HG02973 (cell line): ENCODE results near the gene TLCD3A.
"Not testable (repeated sequence)": the region's sequence is repeated elsewhere in the genome, so short reads cannot be mapped to it uniquely, and the experiment has no call there.

Source experiments
- ATAC-seq: cut with Tn5 transposase; IDR thresholded peaks from one replicate; pipeline ENCODE4 v1.9.1; 2021; ENCODE audit warnings: moderate library complexity; ENCODE audit not compliant: unreplicated experiment

The TLCD3A gene

DNA sequence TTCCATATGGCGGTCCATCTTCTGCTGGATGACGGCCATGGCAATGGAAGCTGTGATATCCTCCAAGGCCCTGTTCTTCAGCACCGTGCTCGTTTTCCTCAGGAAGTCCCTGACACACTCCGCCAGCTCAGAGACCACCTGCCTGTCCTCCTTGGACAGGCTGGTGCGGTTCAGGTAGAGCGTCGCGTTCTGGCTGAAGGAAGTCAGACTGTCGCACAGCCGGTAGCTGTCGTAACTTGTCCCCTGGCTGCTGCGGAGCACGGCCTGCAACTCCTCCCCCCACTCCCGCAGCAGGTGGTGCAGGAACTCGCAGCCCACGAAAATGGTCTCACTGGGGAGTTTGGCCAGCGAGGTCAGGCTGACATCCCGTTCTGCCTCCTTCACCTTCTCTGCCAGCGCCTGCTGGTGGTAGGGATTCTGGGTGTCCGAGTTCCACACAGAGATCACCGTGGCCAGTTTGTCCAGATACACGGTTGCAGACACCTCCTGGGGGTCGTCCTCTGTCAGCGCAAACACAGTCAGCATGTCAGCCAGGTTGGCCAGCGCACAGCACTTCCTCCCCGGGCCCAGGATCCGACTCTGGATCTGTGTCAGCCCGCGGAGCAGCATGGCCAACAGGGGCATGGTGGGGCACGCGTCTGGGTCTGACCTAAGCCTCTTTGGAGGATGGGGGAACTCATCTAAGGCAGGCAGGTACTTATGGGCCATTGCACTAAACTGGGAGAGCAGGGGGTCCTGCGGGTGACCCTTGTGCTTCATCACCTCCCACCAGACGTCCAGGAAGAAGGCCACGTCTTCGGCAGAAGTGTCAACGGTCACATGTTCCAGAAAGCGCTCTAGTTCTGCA, 14.6 kb downstream of the TLCD3A start:
- ATAC-seq: no peak

DNA sequence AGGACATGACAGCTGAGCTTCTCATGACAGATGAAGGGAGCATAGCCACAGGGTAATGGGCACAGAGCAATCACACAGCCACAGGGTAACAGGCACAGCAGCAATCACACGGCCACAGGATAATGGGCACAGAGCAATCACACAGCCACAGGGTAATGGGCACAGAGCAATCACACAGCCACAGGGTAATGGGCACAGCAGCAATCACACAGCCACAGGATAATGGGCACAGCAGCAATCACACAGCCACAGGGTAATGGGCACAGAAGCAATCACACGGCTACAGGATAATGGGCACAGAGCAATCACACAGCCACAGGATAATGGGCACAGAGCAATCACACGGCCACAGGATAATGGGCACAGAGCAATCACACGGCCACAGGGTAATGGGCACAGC, 16.2 kb downstream of the TLCD3A start:
- not testable (repeated sequence) for ATAC-seq

DNA sequence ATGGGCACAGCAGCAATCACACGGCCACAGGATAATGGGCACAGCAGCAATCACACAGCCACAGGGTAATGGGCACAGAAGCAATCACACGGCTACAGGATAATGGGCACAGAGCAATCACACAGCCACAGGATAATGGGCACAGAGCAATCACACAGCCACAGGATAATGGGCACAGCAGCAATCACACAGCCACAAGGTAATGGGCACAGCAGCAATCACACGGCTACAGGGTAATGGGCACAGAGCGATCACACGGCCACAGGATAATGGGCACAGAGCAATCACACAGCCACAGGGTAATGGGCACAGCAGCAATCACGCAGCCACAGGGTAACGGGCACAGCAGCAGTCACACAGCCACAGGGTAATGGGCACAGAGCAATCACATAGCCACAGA, 17.0 kb downstream of the TLCD3A start:
- ATAC-seq: not testable (repeated sequence)

DNA sequence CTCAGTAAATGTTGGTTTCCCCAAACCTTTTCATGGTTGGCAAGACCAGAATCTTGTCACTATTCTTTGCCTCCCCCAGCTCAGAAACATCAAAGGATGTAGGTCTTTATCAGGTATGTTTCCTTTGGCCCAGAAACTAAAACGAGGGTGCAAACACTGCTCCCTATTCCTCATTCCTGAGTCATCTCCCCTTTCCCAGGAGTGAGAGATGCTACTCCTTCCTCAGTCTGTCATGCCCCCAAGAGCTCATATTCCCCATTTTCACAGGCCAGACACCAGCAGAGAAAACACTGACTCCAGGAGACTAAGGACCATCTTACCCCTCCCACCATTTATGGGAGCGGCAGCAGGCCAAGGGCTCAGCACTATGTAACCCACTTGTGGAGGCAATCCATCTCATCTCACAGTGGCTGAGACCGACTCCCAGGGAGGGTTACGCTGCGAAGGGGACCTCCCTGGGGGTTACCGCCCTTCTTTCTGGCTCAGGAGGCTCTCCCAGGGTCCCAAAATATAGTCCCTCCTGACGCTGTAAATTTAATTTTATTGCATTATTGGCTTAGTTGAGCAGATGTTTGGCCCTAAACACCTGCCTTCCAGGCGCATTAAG, 18.1 kb downstream of the TLCD3A start:
- no peak for ATAC-seq

DNA sequence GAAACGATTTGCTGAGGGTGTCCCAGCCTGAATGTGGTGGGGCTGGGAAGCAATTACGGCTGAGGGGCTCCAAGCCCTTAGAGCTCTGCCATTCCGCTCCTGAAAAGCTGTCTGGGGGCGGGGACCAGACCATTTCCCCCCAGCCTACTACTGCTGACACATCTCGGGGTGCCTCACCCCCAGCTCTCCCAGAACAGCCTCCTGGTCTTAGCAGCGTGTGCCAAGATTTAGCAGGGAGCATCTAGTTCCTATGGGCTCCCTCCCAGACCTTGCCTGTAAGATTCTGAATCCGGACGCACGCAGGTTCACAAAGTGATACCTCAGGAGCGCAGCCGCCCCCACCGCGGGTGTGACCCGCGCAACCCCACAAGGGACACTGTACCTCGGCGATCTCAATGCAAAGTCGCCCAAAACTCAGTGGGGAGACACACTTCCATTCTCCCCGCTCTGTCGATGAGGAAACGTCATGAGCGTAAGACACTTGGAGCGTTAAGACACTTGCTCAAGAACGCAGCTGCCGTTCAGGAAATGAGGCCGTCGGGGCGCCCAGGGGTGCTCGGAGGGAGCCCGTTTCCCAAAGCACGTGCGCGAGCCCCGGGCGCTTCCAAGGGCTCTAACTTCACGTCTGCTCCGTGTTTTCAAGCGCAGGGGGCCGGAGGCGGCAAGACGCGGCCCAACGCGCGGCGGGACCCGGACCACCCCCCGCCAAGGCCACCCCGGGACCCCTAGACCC, 19.0 kb downstream of the TLCD3A start:
- peak; percentile 30 for ATAC-seq

DNA sequence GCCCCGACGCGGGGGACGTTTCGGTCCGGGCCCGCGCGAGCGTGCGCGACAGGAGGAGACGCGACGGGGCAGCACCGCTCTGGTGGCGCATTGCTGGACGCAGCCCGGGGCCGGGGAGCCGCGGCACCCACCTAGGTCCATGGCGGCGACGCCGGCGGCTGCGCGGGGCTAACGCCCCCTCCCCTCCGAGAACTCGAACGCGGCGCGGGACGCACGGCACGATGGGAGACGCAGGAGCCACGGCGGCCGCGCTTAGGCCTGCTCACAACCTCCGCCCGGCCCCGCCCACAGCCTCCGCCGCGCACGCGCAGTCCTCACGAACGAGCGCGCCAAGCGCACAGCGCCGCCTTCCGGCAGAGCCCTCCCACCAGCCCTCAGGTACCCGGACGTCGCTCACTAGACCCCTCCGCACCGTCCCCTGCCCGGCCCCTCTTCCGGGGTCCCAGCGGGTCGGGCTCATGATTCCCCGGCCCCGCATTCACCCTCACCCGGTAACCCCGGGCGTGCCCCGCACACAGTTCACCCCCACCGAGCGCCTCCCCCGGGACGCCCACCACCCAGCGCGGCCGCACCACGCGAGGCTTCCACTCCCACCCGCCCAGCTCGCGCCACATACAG, 19.7 kb downstream of the TLCD3A start, which contains the start of gene GEMIN4:
Gene GEMIN4, minus strand, starts transcription at position 263 of the 618 bp plus-strand sequence. Its CDS starts 122 bp downstream, at position 141.
- ATAC-seq: peak; percentile 86

DNA sequence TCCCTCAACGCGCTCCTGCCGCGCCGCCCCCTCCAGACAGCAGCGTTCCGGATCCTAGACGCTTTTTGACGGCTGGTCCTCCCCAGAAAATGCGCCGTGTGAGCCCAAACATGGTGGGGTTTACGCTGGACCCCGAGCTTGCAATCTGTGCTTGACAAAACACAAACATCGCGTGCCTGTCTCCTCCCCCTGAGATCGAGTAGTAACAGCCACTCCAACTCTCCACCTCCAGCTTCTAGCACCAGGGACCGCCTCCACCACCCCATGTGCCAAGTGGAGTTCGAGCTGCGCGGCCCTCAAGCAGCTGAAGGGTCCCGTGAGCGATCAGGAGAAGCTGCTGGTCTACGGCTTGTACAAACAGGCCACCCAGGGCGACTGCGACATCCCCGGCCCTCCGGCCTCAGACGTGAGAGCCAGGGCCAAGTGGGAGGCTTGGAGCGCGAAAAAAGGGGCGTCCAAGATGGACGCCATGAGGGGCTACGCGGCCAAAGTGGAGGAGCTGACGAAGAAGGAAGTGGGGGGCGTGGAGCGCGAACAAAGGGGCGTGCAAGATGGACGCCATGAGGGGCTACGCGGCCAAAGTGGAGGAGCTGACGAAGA, 20.3 kb downstream of the TLCD3A start:
- no peak for ATAC-seq

DNA sequence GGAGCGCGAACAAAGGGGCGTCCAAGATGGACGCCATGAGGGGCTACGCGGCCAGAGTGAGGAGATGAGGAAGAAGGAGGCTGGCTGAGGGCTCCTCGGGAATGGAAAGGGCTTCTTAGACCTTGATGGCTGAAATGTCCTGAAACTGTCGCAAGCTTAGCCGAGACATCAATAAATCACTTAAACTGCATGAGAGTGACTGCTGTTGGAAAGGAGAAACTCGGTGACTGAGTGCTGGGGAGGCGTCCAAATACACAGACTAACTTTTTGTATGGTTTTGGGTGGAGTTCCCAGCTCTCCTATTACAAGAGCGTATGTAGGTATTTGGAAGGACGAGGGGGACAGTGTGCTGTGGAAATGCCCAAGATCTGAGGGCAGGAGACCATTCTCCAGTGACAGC, 21.0 kb downstream of the TLCD3A start:
- ATAC-seq: no peak

DNA sequence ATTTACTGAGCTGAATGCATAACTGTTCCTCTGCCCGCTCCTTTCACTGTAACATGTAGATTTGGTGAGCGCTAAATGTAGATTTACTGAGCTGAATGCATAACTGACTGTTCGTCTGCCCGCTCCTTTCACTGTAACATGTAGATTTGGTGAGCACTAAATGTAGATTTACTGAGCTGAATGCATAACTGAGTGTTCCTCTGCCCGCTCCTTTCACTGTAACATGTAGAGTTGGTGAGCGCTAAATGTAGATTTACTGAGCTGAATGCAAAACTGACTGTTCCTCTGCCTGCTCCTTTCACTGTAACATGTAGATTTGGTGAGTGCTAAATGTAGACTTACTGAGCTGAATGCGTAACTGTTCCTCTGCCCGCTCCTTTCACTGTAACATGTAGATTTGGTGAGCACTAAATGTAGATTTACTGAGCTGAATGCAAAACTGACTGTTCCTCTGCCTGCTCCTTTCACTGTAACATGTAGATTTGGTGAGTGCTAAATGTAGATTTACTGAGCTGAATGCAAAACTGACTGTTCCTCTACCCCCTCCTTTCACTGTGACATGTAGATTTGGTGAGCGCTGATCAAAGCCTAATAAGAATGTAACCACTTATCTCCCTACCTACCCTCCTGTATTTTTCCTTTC, 23.0 kb downstream of the TLCD3A start:
- not testable (repeated sequence) for ATAC-seq

DNA sequence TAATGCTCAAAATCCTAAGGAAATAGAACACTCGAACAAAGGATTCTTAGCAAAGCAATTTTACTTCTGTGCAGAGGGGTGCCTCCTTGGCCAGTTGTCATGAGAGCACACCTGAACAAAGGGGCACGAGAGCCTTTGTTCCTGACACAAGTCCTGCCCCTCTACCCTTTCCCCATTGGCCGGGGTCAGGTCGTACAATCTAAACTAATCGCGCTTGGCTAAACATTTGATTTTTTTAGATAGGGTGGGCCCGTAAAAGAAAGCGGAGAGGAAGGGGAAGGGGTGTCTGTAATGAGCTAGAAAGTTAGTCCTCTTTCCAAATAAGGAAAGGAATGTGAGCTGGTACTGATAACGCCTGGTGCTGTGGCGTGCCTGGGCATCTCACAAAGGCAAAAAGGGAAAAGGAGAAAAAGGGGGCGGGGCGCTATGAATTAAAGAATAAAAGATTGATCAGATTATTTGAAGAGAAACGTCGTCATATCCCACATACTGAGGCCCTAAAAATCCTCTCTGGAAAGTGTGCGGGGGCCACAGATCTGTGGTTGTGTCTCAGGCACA, 23.7 kb downstream of the TLCD3A start:
- not testable (repeated sequence) for ATAC-seq

DNA sequence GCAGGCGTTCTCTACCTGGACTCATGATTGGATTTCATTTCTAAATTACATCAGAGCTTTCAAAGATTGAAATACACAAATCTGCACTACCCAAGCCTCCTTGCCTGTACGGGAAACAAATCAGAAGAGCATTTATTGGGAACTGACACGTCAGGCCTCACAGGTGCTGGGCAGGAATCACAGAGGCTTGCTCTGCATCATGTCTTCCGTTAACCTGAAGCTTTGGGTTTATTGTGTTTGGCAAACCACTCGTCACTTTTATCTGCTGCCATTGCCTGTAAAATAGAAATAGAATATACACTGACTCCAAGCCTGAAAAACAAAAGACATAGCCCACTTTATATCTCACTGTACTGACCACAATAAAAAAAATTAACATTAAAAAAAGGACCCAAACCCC, 27.6 kb downstream of the TLCD3A start:
- ATAC-seq: no peak

DNA sequence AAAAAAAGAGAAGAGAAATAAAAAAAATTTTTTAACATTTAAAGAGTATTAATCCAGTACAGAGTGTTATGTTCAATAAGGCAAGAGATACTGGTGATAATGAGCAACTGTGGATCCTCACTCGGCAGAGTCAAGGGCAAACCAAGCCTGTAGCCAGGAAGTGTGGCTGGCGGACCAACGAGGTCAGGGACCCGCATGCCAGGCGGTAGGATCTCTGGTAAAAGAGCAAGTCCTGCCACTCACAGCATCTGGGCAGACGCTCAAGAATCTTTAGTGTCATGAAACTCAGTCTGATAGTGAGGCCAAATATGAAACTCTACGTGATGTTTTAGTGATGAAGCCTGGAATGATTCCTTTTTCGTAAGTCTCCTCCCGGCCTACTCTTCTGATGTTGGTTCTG, 28.0 kb downstream of the TLCD3A start:
- ATAC-seq: no peak

DNA sequence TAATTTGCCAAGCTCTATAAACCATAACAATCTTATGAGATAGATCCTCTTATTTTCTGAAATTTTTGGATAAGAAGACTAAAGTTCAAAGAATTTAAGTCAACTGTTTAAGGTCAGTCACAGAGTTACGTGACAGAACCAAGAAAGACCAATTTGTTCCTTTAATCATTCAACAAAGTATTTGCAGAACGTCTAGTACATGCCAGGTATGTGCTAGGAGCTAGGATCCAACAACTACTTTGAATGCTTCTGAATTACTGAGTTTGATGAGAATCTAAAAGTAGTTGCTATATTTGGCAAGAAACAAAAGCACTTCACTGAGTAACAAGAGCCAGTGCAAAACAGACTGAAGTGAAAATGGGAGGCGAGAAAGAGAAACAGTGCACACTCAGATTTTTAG, 34.7 kb downstream of the TLCD3A start:
- no peak for ATAC-seq

DNA sequence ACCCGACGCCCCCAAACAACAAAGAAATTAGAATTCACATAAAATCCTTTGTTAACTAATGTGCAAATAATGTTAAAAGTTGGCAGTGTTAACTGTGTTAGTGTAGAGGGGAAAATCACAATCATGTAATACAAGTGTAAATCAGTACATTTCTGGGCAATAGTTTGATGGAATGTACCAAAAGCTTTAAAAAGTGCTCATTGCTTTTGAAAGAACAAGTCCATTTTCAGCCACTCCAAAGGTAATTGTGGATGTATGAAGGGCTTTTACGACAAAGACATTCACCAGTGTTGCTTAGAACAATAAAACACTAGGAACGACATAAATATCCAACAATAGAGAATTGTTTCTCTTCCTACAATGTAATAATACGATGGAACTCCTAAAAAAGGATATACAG, 40.6 kb downstream of the TLCD3A start:
- no peak for ATAC-seq

DNA sequence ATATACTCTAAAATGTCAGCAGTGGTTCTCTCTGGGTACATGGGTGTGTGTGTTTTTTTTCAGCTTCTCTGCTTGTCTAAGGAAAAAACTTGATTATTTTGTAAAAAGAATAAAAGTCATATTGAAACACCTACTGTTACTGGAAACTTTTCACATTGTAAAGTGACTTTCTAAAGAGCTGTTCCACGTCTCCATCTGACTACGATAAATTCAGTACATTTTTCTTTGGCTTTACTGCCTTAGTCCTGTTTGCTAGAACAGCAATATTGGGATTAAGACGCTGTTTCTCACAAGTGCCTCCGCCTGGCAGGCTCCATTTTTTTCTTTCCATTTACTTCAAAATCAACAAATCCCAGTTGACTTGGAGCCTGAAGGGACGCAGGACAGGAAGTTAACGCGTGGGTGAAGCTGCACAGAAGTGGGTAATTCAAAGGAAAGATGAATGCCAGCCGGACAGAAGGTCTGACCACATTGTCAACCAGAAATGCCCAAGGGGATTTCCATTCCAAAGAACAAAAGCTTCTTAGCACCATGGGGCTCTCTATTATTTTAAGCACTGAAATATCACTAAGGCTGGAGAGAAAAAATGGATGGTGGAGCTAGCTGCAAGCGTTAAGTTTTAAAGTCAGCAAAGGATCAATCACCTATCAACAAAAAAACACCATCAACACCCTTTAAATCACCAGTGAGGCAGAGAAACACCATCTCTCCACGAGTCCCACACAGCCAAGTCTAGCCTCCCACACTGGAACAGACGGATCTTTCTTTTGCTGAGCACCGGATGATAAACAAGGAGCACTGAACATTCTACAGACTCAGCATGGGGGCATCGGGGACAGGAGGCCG, 41.3 kb downstream of the TLCD3A start:
- no peak for ATAC-seq

DNA sequence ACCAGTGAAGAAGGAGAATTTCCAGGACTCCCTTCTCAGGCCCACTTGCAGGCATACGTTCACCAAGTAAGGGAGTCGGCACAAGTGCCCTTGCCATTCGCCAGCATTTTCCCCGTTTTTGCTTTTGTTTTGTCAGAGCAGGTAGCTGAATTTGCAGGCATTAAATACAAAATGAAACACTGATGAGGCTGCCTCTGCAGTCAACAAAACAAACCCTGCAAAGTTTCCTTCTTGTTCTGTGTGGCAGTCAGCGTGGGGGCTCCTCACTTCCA, 41.9 kb downstream of the TLCD3A start:
- ATAC-seq: no peak

DNA sequence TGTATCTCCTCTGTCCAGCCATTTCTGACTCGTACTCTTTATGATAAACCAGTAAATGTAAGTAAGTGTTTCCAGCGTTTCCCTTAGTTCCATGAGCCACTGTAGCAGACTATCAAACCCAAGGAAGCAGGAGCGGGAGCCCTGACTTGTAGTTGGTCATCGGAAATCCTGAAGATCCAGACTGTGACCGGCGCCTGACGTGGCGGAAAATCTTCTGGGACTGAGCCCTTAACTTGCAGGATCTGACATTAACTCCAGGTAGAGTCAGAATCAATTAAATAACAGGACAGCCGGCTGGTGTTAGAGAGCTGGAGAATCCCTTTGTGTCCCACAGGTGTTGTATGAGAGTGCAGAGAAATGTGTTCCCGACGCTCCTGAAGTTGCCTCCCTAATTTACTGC, 45.7 kb downstream of the TLCD3A start:
- ATAC-seq: no peak

DNA sequence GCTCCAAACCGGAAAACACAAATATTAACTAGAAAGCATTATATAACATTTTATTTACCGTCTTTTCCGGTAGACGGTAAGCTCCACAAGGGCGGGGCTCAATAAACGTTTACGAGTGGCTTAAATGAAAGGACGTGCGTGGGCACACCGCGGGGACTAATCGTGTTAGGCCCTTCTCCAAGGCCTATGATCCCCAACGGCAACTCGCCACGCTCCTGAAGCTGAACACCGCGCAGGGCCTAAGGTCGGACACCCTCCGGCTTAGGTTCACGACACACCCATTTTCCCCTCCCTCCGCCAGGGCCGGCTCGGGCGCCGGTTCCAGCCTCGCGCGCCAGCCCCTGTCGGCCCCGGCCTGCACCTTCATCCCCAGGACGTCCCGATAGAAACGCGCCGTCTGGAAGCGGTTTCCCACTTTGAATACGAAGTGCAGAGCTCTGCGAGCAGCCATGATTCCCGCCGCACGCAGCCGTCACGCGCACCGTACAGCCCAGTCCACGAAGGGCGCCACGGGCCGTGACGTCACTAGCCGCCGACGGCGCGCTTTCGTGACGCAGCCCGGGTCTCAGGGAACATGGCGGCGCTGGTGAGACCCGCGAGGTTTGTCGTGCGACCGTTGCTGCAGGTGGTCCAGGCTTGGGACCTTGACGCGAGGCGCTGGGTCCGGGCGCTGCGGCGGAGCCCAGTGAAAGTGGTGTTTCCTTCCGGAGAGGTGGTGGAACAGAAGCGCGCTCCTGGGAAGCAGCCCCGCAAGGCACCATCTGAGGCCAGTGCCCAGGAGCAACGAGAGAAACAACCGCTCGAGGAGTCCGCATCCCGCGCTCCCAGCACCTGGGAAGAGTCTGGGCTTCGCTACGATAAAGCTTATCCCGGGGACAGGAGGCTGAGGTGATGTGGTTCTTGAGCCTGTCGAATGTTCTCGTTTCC, 49.7 kb downstream of the TLCD3A start, which contains the start of the genes GLOD4 and MRM3:
Gene GLOD4, minus strand, starts transcription at position 476 of the 927 bp plus-strand sequence. Its CDS starts 25 bp downstream, at position 451.
Gene MRM3, plus strand, starts transcription at position 549 of the 927 bp plus-strand sequence. Its CDS starts 26 bp downstream, at position 575.
- ATAC-seq: peak; percentile 79
